IPS-NIHi11 (cell line): ENCODE data around the gene TFF2.

Experiments
- DNase-seq: peaks from one replicate; pipeline ENCODE4 v3.0.0; 2012; ENCODE audit warnings: mixed read lengths, low spot score

Gene TFF2

GRCh38 chr21:42384156-42384945 lies 33.6 kb upstream of the TFF2 start:
- no peak for DNase-seq

GRCh38 chr21:42383331-42383730 lies 32.5 kb upstream of the TFF2 start:
- DNase-seq: no peak

GRCh38 chr21:42382915-42383314 lies 32.1 kb upstream of the TFF2 start:
- no peak for DNase-seq

- DNase-seq: peak; percentile 77
Measured at GRCh38 chr21:42381347-42381984, 30.7 kb upstream of the TFF2 start.

GRCh38 chr21:42379426-42380215 lies 28.8 kb upstream of the TFF2 start:
- no peak for DNase-seq

GRCh38 chr21:42378418-42378817 lies 27.6 kb upstream of the TFF2 start:
- DNase-seq: no peak

GRCh38 chr21:42377951-42378340 lies 27.2 kb upstream of the TFF2 start:
- DNase-seq: no peak

- no peak for DNase-seq
Measured at GRCh38 chr21:42377211-42377950, 26.6 kb upstream of the TFF2 start.

GRCh38 chr21:42376338-42376982 lies 25.7 kb upstream of the TFF2 start:
- no peak for DNase-seq

GRCh38 chr21:42375966-42376337 lies 25.2 kb upstream of the TFF2 start:
- DNase-seq: no peak

GRCh38 chr21:42375506-42375905 lies 24.7 kb upstream of the TFF2 start:
- DNase-seq: no peak

- DNase-seq: peak; percentile 58
Measured at GRCh38 chr21:42374864-42375499, 24.2 kb upstream of the TFF2 start.

GRCh38 chr21:42374457-42374856 lies 23.7 kb upstream of the TFF2 start:
- no peak for DNase-seq

- no peak for DNase-seq
Measured at GRCh38 chr21:42373908-42374455, 23.2 kb upstream of the TFF2 start.

- DNase-seq: no peak
Measured at GRCh38 chr21:42373196-42373907, 22.6 kb upstream of the TFF2 start.

- no peak for DNase-seq
Measured at GRCh38 chr21:42370894-42371654, 20.3 kb upstream of the TFF2 start.

- peak; percentile 70 for DNase-seq
Measured at GRCh38 chr21:42369821-42370220, 19.0 kb upstream of the TFF2 start.

GRCh38 chr21:42367367-42368165 lies 16.8 kb upstream of the TFF2 start:
- DNase-seq: no peak
